Measurements from ENCODE around the gene CLIC2.

The CLIC2 gene

GRCh38 chrX:155262970-155263754 is 71.3 kb downstream of the CLIC2 start:
- no peak for DNase-seq

DNA sequence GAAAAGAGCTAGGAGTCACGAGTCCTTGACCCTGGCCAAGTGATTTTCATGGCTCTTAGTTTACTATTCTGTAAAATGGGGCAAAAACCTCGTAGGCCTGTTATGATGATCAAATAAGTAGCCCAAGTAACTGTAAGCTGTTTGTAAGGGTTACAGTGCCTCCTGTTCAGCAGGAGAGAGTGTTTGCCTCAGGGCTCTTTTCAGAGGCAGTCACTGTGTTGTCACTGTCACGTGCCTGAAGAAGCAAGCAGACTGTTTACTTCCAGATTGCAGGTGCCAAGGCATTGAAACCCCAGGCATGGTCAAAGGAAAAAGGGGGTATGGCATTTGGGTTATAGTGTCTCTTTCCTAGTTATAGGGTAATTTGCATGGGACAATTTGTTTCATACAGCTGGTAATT is 74.7 kb downstream of the CLIC2 start:
- DNase-seq: no peak

GRCh38 chrX:155251391-155251790 is 83.0 kb downstream of the CLIC2 start:
- no peak for DNase-seq

- DNase-seq: no peak
Measured at GRCh38 chrX:155247497-155247896, 86.9 kb downstream of the CLIC2 start.

DNA sequence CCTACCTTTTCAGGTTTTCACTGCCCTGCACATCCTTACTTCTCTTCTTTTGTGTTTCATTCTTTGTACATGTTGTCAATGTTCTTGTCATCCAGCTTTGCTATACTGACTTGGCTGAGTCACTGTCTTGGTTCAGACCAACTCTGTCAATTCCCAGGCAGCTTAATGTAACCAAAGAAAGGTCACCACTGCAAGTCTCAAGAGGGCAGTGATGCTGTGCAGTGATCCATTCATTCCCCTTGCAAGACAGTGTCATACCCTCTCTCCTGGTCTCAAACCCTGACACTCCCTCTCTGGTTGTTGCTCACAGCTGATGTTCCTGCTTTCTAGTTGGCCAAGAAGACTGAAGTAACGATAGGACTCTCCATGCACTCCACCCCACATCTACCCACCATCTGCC is 87.7 kb downstream of the CLIC2 start:
- no peak for DNase-seq

DNA sequence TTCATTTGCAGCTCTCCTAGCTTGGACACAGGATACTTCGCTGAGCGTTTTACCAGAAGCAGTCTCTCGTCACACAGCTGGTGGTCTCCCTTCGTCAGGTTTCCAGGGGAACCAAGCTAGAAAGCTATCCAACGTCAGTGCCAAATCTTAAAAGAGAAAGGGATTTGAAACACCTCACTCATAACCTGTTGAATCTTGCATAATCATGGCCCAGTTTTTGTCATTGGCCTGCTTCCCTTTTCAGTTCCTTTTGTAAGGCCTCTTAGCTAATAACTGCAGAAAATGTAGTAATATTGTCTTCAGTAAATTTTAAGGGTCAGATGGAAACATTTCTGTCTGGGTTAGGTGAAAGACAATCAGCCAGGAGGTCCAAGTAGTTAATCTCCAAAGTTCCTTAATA is 92.1 kb downstream of the CLIC2 start:
- DNase-seq: no peak

DNA sequence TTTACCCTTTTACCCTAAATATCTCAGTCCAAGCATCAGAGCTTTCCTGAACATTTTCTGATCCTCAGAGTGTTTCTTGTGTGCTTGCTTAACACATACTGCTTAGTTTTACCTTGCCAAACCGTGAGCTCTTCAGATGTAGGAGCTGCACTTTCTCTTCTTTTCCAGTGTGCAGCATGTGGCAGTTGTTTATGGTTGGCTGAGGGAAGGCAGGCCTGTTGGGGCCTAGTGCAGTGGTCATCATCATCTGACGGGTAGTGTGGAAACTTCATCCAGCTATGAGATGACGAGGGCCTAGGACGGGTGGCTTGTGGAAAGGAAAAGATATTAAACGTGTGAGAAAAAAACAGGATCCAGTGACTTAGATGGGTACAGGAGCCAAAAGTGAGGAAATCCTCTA is 96.7 kb downstream of the CLIC2 start:
- DNase-seq: no peak

GRCh38 chrX:155235891-155236290 is 98.5 kb downstream of the CLIC2 start:
- no peak for DNase-seq

- no peak for DNase-seq
Measured at GRCh38 chrX:155231163-155231562, 103.3 kb downstream of the CLIC2 start.

All from HCEC 1CT (cell line).